EL (cell line): ENCODE results near the gene THRA.
A peak's percentile ranks its signal among the peaks of the same experiment; 100 is the strongest.
"Not testable (repeated sequence)": the region's sequence is repeated elsewhere in the genome, so short reads cannot be mapped to it uniquely, and the experiment has no call there.

Source experiments
- DNase-seq: peaks from one replicate; pipeline ENCODE4 v3.0.0-alpha.2; 2016

Gene THRA

DNA sequence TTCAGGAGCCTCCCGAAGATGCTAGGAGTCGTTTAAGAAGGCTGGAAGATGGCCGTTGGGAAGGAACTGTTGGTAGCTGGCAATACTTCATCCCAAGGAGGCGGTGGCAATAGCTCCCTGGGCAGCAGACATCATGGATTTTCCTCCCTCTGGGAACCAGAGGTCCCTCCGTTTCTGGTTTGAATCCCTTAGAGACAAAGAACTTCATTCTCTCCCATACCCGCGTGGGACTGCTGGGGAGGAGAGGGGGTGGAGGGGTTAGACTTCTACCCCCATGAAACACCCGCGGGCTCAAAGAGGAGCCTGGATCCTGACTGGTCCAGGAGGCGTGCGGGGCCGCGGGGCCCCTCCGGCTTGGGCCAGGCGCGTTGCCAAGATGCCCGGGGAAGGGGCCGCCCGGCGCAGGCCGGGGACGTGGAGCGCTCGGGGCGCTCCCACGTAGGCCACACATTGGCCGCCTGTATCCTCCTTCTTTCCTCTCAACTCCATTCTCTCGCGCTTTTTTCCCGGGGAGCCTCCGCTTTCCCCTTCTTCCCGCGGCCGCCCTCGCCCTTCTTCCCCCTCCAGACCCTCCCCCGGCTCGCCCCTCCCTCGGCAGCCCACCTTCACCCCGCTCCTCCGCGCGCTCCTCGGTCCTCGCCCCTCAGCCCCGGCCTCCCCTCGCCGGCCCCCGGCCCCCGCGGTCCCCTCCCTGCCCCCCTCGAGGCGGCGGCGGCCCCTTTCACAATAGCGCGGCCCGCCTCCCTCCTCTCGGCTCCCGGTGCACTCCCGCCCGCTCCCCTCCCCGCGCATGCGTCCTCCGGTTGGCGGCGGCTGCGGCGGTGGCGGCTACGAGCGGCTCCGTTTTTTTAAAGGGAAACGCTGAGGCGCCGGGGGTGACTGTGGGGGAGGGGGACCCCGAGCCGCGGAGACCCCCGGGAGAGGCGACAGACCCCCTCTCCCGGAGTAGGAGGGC lies 58.7 kb downstream of the THRA start, which contains the start of gene MSL1:
Gene MSL1 (plus strand): TSS at position 791 of the 955 bp plus-strand sequence. CDS start 642 bp downstream, outside the sequence.
- peak; percentile 80 for DNase-seq

DNA sequence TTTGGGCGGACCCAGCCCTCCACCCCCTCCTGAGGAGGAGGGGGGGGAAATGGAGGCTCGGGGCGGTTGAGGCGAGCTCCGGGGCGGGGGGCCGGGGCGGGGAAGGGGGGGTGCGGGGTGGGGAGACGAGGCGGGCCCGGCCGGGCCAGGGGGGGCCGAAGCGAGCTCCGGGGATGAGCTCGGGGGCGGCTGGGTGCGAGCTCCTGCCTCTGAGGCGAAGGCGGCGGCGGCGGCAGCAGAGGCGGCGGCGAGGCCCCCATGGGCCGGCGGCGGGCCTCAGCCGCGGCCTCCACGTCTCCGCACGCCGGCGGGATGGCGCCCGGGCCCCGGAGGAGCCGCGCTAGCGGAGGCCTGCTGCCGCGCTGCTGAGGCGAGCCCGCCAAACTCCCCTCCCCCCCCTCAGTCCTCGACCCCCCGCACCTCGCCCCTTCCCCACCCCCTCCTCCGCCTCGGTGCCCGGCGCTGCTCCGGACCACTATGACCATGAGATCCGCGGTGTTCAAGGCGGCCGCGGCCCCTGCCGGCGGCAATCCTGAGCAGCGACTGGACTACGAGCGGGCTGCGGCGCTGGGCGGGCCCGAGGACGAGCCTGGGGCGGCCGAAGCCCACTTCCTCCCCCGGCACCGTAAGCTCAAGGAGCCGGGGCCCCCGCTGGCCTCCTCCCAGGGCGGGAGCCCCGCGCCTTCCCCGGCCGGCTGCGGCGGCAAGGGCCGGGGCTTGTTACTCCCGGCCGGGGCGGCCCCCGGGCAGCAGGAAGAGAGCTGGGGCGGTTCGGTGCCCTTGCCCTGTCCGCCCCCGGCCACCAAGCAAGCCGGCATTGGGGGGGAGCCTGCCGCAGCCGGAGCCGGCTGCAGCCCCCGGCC lies 59.6 kb downstream of the THRA start:
- DNase-seq, result peak; percentile 52

- peak; percentile 55 for DNase-seq
Measured at GRCh38 chr17:40122999-40123810, 60.4 kb downstream of the THRA start.

GRCh38 chr17:40123811-40124114 lies 61.0 kb downstream of the THRA start:
- DNase-seq, result no peak

- peak; percentile 41 for DNase-seq
Measured at GRCh38 chr17:40124279-40125141, 61.7 kb downstream of the THRA start.

DNA sequence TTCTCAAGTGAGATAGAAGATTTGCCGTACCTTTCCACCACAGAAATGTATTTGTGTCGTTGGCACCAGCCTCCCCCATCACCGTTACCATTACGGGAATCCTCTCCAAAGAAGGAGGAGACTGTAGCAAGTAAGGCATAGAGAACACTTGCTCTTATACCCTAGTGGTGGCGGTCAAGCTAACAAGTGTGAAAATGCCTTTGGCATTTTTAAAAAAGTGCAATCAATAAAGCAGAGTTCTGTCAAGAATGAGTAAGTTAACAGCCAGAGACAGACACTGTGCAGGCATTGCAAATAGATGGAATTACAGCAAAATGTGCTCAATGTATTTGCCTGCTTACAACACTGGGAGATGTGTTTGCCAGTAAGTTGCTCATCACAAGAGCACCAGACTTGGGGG lies 66.7 kb downstream of the THRA start:
- DNase-seq, result no peak

DNA sequence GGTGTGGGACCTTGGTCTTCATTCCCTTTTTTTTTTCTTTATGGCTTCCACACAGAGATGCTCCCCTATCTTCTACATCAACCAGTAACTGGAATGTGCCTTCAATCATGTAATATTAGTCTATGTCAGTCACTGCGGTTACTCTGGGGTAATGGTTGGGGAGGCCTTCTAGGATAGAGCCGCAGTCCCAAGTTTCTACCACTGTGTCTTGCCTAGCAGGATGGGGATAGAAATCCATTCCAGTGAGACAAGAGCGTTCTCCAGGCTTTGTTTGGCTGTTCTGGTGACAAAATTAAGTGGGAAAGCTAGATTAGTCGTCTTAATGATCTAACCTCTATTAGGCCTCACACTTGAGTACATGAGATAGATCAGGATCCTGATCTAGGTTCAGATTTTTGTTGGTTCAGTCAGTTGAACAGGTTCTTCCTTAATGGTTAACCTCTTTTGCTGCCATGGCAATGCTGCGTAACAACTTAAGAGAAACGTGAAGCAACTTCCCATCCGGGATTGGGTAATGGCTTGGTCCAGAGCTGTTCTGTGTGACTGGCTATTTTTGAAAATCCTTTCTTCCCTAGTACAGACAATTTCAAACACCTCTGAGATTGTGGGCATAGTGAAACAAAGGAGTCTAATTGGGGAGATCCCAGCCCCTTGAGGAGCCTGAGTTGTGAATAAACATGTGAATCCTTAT lies 67.7 kb downstream of the THRA start:
- no peak for DNase-seq

- DNase-seq, result no peak
Measured at GRCh38 chr17:40134184-40134583, 71.4 kb downstream of the THRA start.

- DNase-seq, result no peak
Measured at GRCh38 chr17:40135817-40136216, 73.1 kb downstream of the THRA start.

DNA sequence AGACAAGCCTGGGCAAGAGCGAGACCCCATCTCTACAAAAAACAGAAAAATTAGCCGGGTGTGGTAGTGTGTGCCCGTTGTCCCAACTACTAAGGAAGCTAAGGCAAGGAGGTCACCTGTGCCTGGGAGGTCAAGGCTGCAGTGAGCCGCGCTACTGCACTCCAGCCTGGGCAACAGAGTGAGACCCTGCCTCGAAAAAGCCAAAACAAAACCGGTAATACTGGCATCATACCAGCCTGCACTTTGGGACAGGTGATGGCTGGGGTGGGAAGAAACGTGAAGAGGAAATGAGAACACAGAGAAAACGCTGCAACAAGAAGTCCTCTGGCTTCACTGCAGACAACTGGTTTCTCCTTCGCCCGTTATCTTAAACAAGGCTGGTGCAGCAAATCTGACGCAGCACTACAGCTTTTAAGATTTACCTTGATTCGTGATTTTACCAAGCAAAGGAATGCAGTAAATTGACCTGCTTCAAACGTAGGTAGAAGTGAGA lies 76.8 kb downstream of the THRA start:
- no peak for DNase-seq

DNA sequence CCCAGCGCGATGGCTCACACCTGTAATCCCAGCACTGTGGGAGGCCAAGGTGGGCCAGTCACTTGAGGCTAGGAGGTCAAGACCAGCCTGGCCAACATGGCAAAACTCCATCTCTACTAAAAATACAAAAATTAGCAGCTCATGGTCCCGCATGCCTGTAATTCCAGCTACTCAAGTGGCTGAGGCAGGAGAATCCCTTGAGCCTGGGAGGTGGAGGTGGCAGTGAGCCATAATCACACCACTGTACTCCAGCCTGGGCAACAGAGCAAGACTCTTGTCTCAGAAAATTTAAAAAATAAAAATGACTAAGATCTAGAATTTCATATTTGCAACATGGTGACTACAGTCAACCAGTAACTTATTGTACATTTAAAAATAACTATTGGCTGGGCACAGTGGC lies 80.4 kb downstream of the THRA start:
- not testable (repeated sequence) for DNase-seq
